Activated CD4-positive, alpha-beta memory T cell treated with anti-CD3 and anti-CD28 coated beads, Interleukin-2, amount 10 ng/mL, durations not matched to agents 7 days and 5 days (primary cell): ENCODE measurements around the gene TRIM45. TPM values are rescaled to one million over a fixed set of nuclear protein-coding genes. Genes with fewer than 3 reads are reported as not detected.
"Not testable (repeated sequence)": the region's sequence is repeated elsewhere in the genome, so short reads cannot be mapped to it uniquely, and the experiment has no call there.

Experiments used
- CTCF ChIA-PET: fragments of 350-600 bp; sonication (Branson Sonifier 250); formaldehyde crosslinking; loops from one replicate; lab custom pipeline; 2021; ENCODE audit warnings: antibody characterized with exemption, inconsistent platforms; lab: Charles Lee
- POLR2A ChIA-PET: fragments of 350-600 bp; sonication (Branson Sonifier 250); formaldehyde crosslinking; loops from one replicate; lab custom pipeline; 2021; ENCODE audit warnings: antibody characterized with exemption; lab: Charles Lee
- DNase-seq: peaks from one replicate; pipeline ENCODE4 v3.0.0-alpha.2; 2020
- H3K27ac Mint-ChIP-seq: one replicate; pipeline ENCODE4 v1.8.0; 2021; ENCODE audit warnings: mild to moderate bottlenecking, mixed read lengths
- H3K27me3 Mint-ChIP-seq: one replicate; pipeline ENCODE4 v1.8.0; 2021; ENCODE audit warnings: mixed read lengths
- H3K36me3 Mint-ChIP-seq: one replicate; pipeline ENCODE4 v1.8.0; 2021; ENCODE audit warnings: low read depth, mixed read lengths
- H3K4me1 Mint-ChIP-seq: one replicate; pipeline ENCODE4 v1.8.0; 2021; ENCODE audit warnings: mixed read lengths
- H3K4me3 Mint-ChIP-seq: one replicate; pipeline ENCODE4 v1.8.0; 2021; ENCODE audit warnings: mild to moderate bottlenecking, mixed read lengths
- H3K9me3 Mint-ChIP-seq: one replicate; pipeline ENCODE4 v1.8.0; 2021; ENCODE audit warnings: mixed read lengths
- total RNA-seq, 2 experiments: library from RNA; stranded (reverse); gene quantifications; one replicate each; pipeline ENCODE4 v1.2.3, GENCODE V29; 2021

Gene TRIM45, protein sequence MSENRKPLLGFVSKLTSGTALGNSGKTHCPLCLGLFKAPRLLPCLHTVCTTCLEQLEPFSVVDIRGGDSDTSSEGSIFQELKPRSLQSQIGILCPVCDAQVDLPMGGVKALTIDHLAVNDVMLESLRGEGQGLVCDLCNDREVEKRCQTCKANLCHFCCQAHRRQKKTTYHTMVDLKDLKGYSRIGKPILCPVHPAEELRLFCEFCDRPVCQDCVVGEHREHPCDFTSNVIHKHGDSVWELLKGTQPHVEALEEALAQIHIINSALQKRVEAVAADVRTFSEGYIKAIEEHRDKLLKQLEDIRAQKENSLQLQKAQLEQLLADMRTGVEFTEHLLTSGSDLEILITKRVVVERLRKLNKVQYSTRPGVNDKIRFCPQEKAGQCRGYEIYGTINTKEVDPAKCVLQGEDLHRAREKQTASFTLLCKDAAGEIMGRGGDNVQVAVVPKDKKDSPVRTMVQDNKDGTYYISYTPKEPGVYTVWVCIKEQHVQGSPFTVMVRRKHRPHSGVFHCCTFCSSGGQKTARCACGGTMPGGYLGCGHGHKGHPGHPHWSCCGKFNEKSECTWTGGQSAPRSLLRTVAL
- total RNA-seq = under 1 TPM; 0.55 to 0.78 TPM

DNA sequence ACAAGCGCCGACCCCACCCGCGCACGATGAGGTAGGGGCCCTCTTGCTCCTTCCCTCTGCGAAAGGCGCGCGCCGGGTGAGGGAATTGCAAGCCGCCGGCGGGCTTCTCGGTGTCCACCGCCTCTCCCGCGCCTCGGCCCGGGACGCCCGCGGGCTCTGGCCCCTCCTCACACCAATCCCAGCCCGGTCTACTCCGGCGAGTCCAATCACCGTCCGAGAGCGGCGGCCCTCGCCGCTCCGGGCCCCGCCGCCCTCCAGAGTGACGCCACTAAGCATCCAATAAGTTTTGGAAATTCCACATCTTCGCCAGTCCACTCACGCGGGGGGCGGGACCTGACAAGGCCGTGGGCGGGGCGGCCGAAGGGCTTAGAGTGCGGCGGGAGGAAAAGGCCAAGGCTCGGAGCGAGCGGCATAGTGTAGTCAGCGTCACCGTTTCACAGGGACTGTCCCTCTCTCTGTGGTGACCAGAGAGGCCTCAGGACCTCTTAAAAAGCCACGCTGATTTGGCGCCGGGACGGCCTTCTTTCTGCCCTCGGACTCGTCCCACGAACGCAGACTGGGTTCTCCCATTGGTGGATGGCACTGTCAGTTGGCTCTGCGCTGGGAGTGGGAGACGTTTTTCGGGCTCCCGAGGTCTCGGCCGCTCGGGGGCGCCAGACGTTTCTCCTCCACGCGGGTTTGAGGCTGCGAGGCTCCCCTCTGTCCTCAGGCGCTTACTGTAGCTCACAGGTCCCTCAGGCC lies at the start of gene TRIM45:
Gene TRIM45 (minus strand): TSS at position 161 of the 741 bp plus-strand sequence. CDS start 548 bp downstream, outside the sequence.
- POLR2A ChIA-PET = interaction anchor here (0.8 kb wide), 2 partner anchors 62 to 808 kb away, joined by 3 to 4 read pairs; partner anchors contain the start of genes GDAP2, TTF2 and WDR3

DNA sequence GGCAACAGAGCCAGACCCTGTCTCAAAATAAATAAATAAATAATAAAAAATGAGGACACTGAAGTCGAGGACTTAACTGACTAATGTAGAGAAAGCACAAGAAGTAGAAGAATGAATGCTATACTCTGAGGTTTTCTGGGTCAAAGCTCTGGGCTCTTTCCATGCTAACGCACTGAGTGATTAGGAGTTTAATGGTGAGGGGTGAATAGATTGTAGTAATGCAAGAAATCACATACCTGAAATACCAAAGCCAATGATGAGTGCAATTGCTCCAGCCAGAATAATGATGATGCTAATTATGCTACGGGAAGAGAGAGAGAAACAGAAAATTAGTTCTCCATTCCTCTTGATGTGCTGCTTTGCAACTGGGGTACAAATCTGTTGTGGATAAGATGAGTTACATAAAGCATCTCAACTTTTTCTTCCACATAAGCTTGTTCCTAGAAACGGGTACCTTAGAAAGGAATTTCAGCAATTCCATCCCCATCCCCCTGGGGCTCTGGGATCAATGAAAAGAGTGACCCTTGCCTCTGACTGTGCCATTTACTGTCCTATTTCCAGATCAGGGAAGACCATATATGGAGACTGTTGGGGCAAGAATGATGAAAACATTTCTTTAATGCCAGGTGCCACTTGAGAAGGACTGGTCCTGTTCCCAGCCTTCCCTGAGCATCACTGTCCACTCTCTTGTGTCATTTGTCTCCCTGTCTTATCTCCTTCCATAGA lies 48.5 kb upstream of the TRIM45 start:
- peaks cover 3% of the 10 kb centered on the region for H3K27me3 Mint-ChIP-seq
- ChIA-PET POLR2A (no interaction called here), CTCF (no interaction called here)
- no peaks in the 10 kb centered on the region for H3K9me3 Mint-ChIP-seq
- H3K36me3 Mint-ChIP-seq = no peaks in the 10 kb centered on the region
- no peak for DNase-seq
- H3K4me1 Mint-ChIP-seq = no peaks in the 10 kb centered on the region
- H3K4me3 Mint-ChIP-seq = no peak overlapping the region
- no peak overlapping the region for H3K27ac Mint-ChIP-seq

More for the DNA sequence above, at the start of gene TRIM45:
- H3K4me1 Mint-ChIP-seq = peaks cover 3% of the 10 kb centered on the region
- CTCF ChIA-PET = interaction anchor here (0.5 to 1.5 kb wide), 6 partner anchors 8 to 55 kb away, joined by 3 to 4 read pairs (median 4); no protein-coding TSS in a partner anchor
- no peaks in the 10 kb centered on the region for H3K36me3 Mint-ChIP-seq
- H3K27me3 Mint-ChIP-seq = peaks cover 14% of the 10 kb centered on the region
- peak; percentile 86 for DNase-seq
- peak within 1 kb of the TSS; percentile 75 for H3K4me3 Mint-ChIP-seq
- no peak within 1 kb of the TSS for H3K27ac Mint-ChIP-seq
- H3K9me3 Mint-ChIP-seq = no peaks in the 10 kb centered on the region

DNA sequence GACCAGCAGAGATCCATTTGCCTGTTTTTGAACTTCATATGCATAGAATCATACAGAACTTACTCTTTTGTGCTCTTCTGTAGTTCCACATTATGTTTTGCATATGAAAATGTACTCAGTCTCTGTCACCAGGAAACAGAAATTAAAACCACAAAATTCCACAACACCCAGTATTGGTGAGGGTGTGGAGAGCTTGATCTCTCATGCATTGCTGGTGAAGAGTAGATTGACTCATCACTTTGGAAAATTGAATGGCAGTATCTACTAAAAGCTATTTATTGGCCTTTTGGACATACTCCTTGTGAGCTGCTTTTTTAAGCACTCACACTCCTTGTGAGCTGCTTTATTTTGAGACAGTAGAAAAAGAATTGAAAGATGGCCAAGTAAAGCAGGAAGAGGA lies 45.9 kb upstream of the TRIM45 start:
- Mint-ChIP-seq H3K4me3 (no peak overlapping the region), H3K27ac (no peak overlapping the region), H3K9me3 (no peaks in the 10 kb centered on the region), H3K36me3 (no peaks in the 10 kb centered on the region), H3K27me3 (peaks cover 3% of the 10 kb centered on the region), H3K4me1 (no peaks in the 10 kb centered on the region)
- ChIA-PET CTCF (no interaction called here), POLR2A (no interaction called here)
- no peak for DNase-seq

DNA sequence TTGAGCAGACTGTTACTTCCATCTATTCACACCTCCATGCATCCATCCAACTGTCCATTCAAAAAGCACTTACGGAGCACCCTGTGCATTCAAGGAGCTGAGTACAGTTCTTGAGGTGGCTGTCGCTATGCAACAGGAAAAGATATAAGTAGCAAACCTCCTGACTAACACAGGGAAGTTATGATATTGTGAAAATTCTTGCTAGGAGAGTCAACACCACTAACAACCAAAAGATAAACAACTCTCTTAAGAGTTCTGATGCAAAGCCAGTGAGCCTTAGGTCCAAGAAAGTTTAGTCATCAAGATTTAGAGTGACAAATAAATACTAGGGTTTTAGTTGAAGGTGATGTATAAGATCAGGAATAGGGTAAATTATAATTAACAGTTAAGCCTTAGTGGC lies 44.5 kb upstream of the TRIM45 start:
- Mint-ChIP-seq H3K36me3 (no peaks in the 10 kb centered on the region), H3K4me1 (no peaks in the 10 kb centered on the region), H3K27me3 (peaks cover 8% of the 10 kb centered on the region), H3K9me3 (no peaks in the 10 kb centered on the region), H3K27ac (no peak overlapping the region), H3K4me3 (no peak overlapping the region)
- CTCF ChIA-PET = no interaction called here
- POLR2A ChIA-PET = no interaction called here
- no peak for DNase-seq

DNA sequence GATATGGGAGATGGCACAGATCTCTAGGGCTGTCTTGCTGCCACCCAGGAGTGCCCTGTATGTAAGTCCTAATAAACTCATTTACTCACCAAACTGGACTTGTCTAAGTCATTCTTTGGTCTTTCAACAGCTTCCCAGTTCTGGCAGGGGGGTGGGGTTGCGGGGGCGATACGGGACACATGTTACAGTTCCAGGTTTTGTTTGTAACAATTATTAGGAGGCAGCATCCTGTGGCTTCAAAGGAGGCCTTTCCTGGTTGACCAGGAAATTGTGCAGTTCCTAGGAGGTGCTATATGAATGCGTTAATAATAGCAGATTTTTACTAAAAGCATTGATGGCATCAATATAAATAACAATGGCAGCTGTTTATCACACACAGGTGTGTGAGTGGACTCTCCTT lies 42.7 kb upstream of the TRIM45 start:
- Mint-ChIP-seq H3K9me3 (peaks cover under 1% of the 10 kb centered on the region), H3K4me3 (no peak overlapping the region), H3K4me1 (no peaks in the 10 kb centered on the region), H3K27me3 (peaks cover 10% of the 10 kb centered on the region), H3K27ac (no peak overlapping the region), H3K36me3 (no peaks in the 10 kb centered on the region)
- no peak for DNase-seq
- POLR2A ChIA-PET = no interaction called here
- CTCF ChIA-PET = no interaction called here

DNA sequence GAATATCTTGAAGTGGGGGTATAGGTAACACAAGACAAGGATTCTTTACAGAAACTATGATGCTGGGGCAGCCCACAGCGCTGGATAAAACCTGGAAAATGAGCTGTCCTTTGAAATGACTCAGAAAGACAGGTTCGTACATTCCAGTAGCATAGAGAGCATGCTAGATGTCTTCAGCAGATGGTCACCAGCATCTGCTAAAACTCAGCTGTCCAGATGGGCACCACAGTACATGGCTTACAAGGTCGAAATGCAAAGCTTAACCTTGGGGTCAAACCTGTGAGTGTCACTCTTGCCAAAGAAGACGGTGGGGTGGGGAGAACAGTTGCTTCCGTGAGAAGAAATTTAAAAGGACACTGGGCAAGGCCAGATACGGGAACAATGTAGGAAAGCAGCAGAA lies 41.3 kb upstream of the TRIM45 start:
- DNase-seq = no peak
- H3K27me3 Mint-ChIP-seq = peaks cover 13% of the 10 kb centered on the region
- H3K4me3 Mint-ChIP-seq = no peak overlapping the region
- H3K36me3 Mint-ChIP-seq = no peaks in the 10 kb centered on the region
- POLR2A ChIA-PET = no interaction called here
- CTCF ChIA-PET = no interaction called here
- H3K27ac Mint-ChIP-seq = no peak overlapping the region
- H3K4me1 Mint-ChIP-seq = no peaks in the 10 kb centered on the region
- peaks cover 2% of the 10 kb centered on the region for H3K9me3 Mint-ChIP-seq

DNA sequence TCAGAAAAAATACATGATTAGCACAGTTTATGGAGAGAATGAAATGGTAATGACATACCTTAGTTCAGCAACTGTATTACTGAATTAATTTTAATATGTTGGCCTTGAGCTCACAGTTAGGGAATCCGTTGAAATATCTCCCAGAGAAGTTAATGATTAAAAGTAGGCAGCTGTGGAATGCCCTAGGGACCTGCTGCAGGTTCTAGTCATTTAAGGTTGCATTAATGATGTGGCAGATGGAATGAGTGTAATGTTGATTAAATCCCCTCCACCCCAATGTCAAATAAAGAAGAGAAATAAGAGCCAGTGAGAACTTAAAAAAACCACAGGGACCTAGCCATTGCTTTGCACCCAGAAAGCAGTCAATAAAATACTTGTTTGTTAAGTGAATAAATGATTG lies 40.3 kb upstream of the TRIM45 start:
- no peaks in the 10 kb centered on the region for H3K36me3 Mint-ChIP-seq
- DNase-seq = no peak
- H3K27ac Mint-ChIP-seq = no peak overlapping the region
- ChIA-PET CTCF (no interaction called here), POLR2A (no interaction called here)
- H3K27me3 Mint-ChIP-seq = peaks cover 12% of the 10 kb centered on the region
- H3K9me3 Mint-ChIP-seq = peaks cover 2% of the 10 kb centered on the region
- no peaks in the 10 kb centered on the region for H3K4me1 Mint-ChIP-seq
- no peak overlapping the region for H3K4me3 Mint-ChIP-seq

DNA sequence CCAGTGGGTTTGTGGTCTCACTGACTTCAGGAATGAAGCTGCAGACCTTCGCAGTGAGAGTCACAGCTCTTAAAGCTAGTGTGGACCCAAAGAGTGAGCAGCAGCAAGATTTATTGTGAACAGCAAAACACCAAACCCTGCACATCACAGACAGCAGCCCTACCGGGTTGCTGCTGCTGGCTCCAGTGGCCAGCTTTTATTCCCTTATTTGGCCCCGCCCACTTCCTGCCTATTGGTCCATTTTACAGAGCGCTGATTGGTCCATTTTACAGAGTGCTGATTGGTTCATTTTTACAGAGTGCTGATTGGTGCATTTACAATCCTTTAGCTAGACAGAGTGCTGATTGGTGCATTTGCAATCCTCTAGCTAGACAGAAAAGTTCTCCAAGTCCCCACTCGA lies 29.8 kb upstream of the TRIM45 start:
- H3K36me3 Mint-ChIP-seq, CTCF ChIA-PET, H3K27ac Mint-ChIP-seq, POLR2A ChIA-PET, H3K9me3 Mint-ChIP-seq, DNase-seq, H3K4me3 Mint-ChIP-seq, H3K4me1 Mint-ChIP-seq: not testable (repeated sequence)
- peaks cover 12% of the 10 kb centered on the region for H3K27me3 Mint-ChIP-seq

DNA sequence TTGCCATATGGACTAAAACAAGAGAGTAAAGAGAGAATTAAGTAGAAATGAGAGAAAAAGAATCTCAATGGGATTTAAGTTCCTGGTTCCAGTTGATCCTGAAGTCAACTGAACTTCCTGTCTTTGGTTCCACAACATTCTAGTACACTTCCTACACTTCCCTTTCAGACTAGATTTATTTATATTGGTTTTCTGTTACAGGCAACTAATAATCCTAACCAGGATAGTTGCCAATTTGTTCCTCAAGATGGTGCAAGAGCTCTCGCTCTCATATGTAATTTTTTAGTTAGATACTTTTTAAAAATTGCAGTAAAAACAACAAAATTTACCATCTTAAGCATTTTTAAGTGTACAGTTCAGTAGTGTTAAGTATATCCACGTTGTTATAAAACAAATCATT lies 28.8 kb upstream of the TRIM45 start:
- no peak overlapping the region for H3K27ac Mint-ChIP-seq
- ChIA-PET CTCF (no interaction called here), POLR2A (no interaction called here)
- H3K4me3 Mint-ChIP-seq = no peak overlapping the region
- H3K36me3 Mint-ChIP-seq = no peaks in the 10 kb centered on the region
- no peak for DNase-seq
- peaks cover 14% of the 10 kb centered on the region for H3K27me3 Mint-ChIP-seq
- H3K9me3 Mint-ChIP-seq = peaks cover 5% of the 10 kb centered on the region
- no peaks in the 10 kb centered on the region for H3K4me1 Mint-ChIP-seq

DNA sequence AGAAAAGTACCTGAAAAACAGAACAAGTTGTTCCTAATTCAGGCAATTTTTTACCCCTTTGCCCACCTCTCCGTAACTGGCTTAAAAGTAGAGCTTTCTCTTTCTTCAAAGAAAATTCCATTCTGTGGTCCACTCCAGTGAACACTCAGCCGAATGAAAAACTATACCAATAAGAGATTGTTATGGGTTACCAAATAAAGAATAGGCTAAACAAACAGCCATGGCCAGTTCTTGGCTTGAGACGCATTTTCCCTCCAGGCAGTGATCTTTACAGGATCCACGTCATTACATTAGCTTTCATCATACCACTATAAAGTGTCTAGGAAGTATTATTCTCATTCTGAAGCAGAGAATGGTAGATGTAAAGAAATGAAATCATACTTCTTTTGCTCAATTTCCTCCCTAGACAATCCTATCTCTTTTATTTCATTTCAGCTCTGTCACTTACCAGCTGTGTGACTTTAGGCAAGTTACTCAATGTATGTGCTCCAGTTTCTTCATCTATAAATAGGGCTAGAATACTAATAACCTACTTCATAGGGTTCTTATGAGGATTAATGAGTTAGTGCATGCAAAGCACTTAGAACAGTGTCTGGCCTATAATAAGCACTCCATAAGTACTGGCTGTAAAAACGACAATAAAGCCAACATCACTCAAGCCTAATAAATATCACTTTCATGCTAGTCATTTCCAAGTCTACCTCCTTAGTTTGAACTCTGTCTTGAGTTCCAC lies 26.5 kb upstream of the TRIM45 start:
- H3K9me3 Mint-ChIP-seq = peaks cover 5% of the 10 kb centered on the region
- ChIA-PET CTCF (no interaction called here), POLR2A (no interaction called here)
- peaks cover 14% of the 10 kb centered on the region for H3K27me3 Mint-ChIP-seq
- H3K4me3 Mint-ChIP-seq = no peak overlapping the region
- no peak overlapping the region for H3K27ac Mint-ChIP-seq
- H3K4me1 Mint-ChIP-seq = no peaks in the 10 kb centered on the region
- no peak for DNase-seq
- H3K36me3 Mint-ChIP-seq = no peaks in the 10 kb centered on the region

DNA sequence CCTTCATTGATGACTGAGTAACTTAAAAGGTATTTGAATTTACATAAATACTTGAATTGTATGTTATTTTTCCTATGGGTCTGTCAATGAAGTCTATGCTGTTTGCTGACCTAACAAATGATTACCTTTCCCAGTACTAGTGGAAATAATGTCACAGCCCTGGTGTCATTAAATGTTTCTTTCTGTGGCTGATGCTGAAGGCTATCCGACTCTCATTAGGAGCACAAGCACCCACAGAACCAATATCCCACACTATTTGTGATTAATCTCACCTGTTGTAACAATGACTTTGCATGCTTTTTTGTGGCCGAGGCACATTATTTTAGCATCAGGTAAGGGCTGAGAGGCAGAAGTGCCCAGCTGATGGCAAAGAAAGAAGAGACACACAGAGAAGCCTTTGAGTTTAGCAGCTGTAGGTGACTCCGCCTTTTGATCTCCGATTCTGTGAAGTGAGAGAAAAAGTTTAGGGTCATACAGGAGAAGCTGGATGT lies 25.8 kb upstream of the TRIM45 start:
- no peaks in the 10 kb centered on the region for H3K36me3 Mint-ChIP-seq
- H3K27ac Mint-ChIP-seq = no peak overlapping the region

DNA sequence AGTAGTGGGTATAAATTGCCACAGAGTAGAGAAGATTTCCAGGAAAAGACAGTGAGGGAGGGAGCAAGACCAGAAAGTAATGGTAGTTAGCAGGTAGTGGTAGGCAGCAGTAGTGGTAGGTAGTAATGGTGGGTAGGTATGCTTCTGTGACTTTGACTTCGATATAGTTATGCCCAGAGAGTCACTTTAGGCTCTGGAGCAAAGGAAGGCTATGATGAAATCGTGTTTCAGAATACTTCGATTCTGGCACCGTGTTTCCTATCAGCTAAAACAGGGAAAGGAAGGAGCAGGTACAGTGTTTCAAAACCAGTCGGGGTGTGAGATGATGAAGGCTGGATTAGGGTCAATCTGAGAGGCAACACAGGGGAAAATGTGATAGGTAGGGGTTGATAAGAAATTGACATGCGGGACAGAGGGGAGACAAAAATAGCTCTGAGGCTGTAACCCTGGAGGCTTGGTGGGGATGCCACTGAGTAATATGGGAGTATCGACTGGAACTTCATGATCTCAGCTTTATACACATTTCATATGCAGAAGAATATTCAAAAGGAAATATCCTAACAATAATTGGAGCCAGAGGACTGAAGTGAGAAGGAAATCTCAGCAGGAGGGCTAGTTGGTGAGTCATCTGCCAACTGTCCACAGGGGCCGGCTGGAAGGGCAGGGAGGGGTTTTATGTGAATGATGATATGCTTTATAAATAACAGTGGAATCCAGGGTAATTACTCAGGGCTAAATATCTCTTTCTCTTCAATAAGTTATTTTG lies 25.2 kb upstream of the TRIM45 start:
- Mint-ChIP-seq H3K36me3 (no peaks in the 10 kb centered on the region), H3K27me3 (peaks cover 14% of the 10 kb centered on the region), H3K9me3 (peaks cover 3% of the 10 kb centered on the region), H3K4me3 (no peak overlapping the region), H3K27ac (no peak overlapping the region), H3K4me1 (no peaks in the 10 kb centered on the region)
- DNase-seq = no peak
- CTCF ChIA-PET = no interaction called here
- POLR2A ChIA-PET = no interaction called here

More for the DNA sequence above, 25.8 kb upstream of the TRIM45 start:
- Mint-ChIP-seq H3K4me3 (no peak overlapping the region), H3K9me3 (peaks cover 5% of the 10 kb centered on the region), H3K27me3 (peaks cover 14% of the 10 kb centered on the region), H3K4me1 (no peaks in the 10 kb centered on the region)
- ChIA-PET POLR2A (no interaction called here), CTCF (no interaction called here)
- DNase-seq = no peak
